ENCODE data around the gene S1PR5.

S1PR5 gene, protein sequence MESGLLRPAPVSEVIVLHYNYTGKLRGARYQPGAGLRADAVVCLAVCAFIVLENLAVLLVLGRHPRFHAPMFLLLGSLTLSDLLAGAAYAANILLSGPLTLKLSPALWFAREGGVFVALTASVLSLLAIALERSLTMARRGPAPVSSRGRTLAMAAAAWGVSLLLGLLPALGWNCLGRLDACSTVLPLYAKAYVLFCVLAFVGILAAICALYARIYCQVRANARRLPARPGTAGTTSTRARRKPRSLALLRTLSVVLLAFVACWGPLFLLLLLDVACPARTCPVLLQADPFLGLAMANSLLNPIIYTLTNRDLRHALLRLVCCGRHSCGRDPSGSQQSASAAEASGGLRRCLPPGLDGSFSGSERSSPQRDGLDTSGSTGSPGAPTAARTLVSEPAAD

DNA sequence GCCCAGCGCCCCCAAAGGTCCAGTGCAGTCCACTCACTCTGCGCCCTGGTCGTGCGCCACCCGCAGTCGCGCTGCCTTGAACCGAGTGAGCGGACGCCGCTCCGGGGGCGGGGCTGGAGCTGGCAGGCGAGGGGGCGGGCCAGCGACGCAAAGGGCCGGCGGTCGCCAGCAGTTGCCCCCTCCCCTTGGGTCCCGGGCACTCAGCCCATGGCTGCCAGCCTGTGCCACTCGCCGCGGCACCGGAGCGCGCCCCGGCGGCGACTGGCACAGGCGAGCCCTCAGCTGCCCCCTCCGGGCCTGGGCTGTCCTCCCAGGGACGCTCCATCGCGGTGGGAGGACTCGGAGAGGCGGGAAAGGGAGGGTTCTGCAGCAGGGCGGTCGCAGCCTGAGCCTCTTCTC, at the start of gene S1PR5:
Gene S1PR5 (minus strand): TSS at position 87 of the 399 bp plus-strand sequence. CDS start 2,436 bp downstream, outside the sequence.
- no peaks in the 10 kb centered on the region for H3K36me3 ChIP-seq (ENCODE audit: low read length)
- no peaks in the 10 kb centered on the region for H3K9me3 ChIP-seq (ENCODE audit: insufficient read depth, low read length)
- H3K4me2 ChIP-seq (ENCODE audit: low read depth, low read length, poor library complexity, severe bottlenecking) = no peak within 1 kb of the TSS
- no peak within 1 kb of the TSS for H2AFZ ChIP-seq (ENCODE audit: low read depth, low read length, severe bottlenecking)
- H3F3A ChIP-seq (ENCODE audit: insufficient read depth) = no peaks in the 10 kb centered on the region
- H3K4me3 ChIP-seq (ENCODE audit: insufficient read depth, low read length, poor library complexity, severe bottlenecking) = no peak within 1 kb of the TSS
- H3K9me2 ChIP-seq (replicated peaks; ENCODE audit: insufficient read depth, low read length) = no peaks in the 10 kb centered on the region
- no peaks in the 10 kb centered on the region for H3K79me2 ChIP-seq (ENCODE audit: insufficient read depth, low read length)
- TF ChIP-seq, protein P1, sequence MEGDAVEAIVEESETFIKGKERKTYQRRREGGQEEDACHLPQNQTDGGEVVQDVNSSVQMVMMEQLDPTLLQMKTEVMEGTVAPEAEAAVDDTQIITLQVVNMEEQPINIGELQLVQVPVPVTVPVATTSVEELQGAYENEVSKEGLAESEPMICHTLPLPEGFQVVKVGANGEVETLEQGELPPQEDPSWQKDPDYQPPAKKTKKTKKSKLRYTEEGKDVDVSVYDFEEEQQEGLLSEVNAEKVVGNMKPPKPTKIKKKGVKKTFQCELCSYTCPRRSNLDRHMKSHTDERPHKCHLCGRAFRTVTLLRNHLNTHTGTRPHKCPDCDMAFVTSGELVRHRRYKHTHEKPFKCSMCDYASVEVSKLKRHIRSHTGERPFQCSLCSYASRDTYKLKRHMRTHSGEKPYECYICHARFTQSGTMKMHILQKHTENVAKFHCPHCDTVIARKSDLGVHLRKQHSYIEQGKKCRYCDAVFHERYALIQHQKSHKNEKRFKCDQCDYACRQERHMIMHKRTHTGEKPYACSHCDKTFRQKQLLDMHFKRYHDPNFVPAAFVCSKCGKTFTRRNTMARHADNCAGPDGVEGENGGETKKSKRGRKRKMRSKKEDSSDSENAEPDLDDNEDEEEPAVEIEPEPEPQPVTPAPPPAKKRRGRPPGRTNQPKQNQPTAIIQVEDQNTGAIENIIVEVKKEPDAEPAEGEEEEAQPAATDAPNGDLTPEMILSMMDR (IDR thresholded peaks at IDR 0.05; ENCODE audit: insufficient read depth, low read length, poor library complexity, severe bottlenecking) = no peak
- no peak for TF ChIP-seq EZH2phosphoT487 (conservative IDR thresholded peaks at IDR 0.05; ENCODE audit: low read length)
- no peak within 1 kb of the TSS for H3K27ac ChIP-seq (ENCODE audit: low read depth, low read length)
- no peaks in the 10 kb centered on the region for H3K27me3 ChIP-seq (ENCODE audit: low read length)
- no peaks in the 10 kb centered on the region for H4K20me1 ChIP-seq (ENCODE audit: low read depth, low read length)
- H3K9ac ChIP-seq (ENCODE audit: low read length) = no peak within 1 kb of the TSS

DNA sequence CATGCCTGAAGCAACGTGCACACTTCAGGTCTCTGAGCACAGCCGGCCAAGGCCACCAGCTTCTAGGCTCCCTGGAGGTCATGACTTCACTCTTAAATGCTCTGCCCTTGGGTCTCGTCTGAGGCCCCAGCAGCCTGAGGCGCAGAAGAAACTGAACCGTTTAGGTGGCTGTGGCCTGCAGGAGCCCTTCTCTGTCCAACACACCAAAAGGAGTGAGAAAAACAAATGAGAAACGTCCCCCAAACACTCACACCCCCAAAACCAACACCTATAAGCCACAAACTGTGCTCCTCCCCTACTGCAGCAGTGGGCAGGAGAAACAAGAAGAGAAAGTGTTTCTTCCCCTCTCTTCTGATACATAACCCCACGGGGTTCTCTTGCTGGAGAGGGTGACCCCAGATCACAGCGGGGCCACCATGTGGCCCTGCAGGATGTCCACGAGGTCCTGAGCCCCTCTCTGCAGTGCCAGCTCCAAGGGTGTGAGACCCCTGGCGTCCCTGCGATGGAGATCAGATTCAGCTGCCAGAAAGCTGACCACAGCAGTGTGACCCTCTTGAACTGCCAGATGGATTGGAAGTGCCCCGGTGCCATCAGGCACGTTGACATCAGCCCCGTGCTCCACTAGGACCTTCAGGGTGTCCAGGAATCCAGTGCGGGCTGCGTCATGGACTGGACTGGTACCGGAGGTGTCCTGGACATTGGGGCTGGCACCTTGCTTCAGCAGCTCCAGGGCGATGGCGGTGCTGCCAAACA, 49.6 kb upstream of the S1PR5 start:
- H2AFZ ChIP-seq (ENCODE audit: low read depth, low read length, severe bottlenecking) = no peak overlapping the region
- peaks cover 14% of the 10 kb centered on the region for H3K79me2 ChIP-seq (ENCODE audit: insufficient read depth, low read length)
- no peaks in the 10 kb centered on the region for H3K27me3 ChIP-seq (ENCODE audit: low read length)
- no peaks in the 10 kb centered on the region for H3K9me2 ChIP-seq (replicated peaks; ENCODE audit: insufficient read depth, low read length)
- H4K20me1 ChIP-seq (ENCODE audit: low read depth, low read length) = no peaks in the 10 kb centered on the region
- peaks cover 19% of the 10 kb centered on the region for H3F3A ChIP-seq (ENCODE audit: insufficient read depth)
- H3K27ac ChIP-seq (ENCODE audit: low read depth, low read length) = peak overlapping the region; percentile 83
- no peaks in the 10 kb centered on the region for H3K36me3 ChIP-seq (ENCODE audit: low read length)
- H3K9ac ChIP-seq (ENCODE audit: low read length) = peak overlapping the region; percentile 33; the same call in 1 of the 2 replicates
- TF ChIP-seq, protein P1 (IDR thresholded peaks at IDR 0.05; ENCODE audit: insufficient read depth, low read length, poor library complexity, severe bottlenecking) = no peak
- TF ChIP-seq EZH2phosphoT487 (conservative IDR thresholded peaks at IDR 0.05; ENCODE audit: low read length) = no peak
- H3K9me3 ChIP-seq (ENCODE audit: insufficient read depth, low read length) = no peaks in the 10 kb centered on the region
- peak overlapping the region; percentile 82 for H3K4me2 ChIP-seq (ENCODE audit: low read depth, low read length, poor library complexity, severe bottlenecking)
- H3K4me3 ChIP-seq (ENCODE audit: insufficient read depth, low read length, poor library complexity, severe bottlenecking) = no peak overlapping the region

DNA sequence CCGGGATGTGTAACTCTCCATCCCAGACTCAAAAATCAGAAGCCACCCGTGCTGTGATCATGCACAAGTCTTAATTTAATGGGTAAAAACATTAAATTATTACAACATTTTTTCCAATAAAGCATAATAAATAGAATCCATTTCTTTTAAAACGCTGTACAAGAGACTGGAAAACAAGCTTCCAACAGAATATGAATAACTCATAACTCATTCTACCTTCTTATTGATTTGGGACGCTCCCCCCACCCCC, 49.1 kb upstream of the S1PR5 start:
- Histone ChIP-seq H3K36me3 (ENCODE audit: low read length) (no peaks in the 10 kb centered on the region), H4K20me1 (ENCODE audit: low read depth, low read length) (no peaks in the 10 kb centered on the region), H3K27me3 (ENCODE audit: low read length) (no peaks in the 10 kb centered on the region), H3K9me3 (ENCODE audit: insufficient read depth, low read length) (no peaks in the 10 kb centered on the region), H3K27ac (ENCODE audit: low read depth, low read length) (peak overlapping the region; percentile 83), H3K4me2 (ENCODE audit: low read depth, low read length, poor library complexity, severe bottlenecking) (peak overlapping the region; percentile 68), H3K9ac (ENCODE audit: low read length) (peak overlapping the region; percentile 33), H3F3A (ENCODE audit: insufficient read depth) (peaks cover 19% of the 10 kb centered on the region), H2AFZ (ENCODE audit: low read depth, low read length, severe bottlenecking) (no peak overlapping the region), H3K9me2 (replicated peaks; ENCODE audit: insufficient read depth, low read length) (no peaks in the 10 kb centered on the region), H3K4me3 (ENCODE audit: insufficient read depth, low read length, poor library complexity, severe bottlenecking) (peak overlapping the region; percentile 37), H3K79me2 (ENCODE audit: insufficient read depth, low read length) (peaks cover 14% of the 10 kb centered on the region)
- TF ChIP-seq, protein P1 (IDR thresholded peaks at IDR 0.05; ENCODE audit: insufficient read depth, low read length, poor library complexity, severe bottlenecking) = no peak
- no peak for TF ChIP-seq EZH2phosphoT487 (conservative IDR thresholded peaks at IDR 0.05; ENCODE audit: low read length)

Measured in SU-DHL-6 (cell line).